NCI-H2227 (cell line): ENCODE results near the gene TXLNG.
A peak's percentile ranks its signal among the peaks of the same experiment; 100 is the strongest.
"Not testable (repeated sequence)": the region's sequence is repeated elsewhere in the genome, so short reads cannot be mapped to it uniquely, and the experiment has no call there.

ENCODE experiments used
- DNase-seq: peaks from one replicate; lab custom pipeline; 2025; ENCODE audit not compliant: unreplicated experiment; lab: John Stamatoyannopoulos, UW

The TXLNG gene

DNA sequence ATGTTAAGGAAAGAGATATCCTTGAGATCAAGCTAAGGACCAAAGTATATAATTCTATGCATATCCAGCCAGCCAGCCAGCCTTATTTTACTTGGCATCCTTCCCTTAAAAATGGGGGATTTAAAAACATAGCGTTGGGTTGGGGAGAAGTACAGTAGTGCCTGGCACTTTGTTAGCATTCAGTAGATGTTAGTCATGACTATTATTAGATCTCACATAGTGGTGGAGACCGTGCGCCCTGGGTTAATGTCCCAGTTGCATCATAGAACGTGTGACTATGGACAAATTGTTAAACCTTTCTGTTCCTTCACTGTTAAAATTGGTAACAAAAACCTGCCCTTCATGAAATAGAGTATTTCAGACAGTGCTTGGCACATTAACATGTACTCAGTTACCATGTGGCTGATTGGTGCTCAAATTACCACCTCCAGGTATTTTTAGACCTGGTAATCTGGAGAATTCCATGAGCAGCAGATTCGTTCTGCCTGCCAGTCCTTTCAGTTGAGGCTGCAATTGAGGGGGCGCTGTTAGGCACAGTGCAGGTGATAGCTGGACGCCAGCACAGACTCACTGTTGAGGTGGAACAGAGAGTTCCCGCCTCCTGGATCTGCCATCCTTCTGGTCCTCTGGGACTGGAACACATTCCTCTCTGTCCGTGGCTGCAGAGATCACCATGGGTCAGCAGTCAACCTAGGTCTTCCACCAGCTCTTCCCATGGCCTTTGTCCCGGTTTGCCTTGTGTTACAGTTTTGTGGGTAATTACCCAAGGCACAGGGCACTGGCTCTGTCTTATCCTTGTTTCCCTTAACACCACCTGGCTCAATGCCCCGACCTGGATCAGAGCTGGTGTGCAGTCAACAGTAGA, 52.2 kb downstream of the TXLNG start:
- DNase-seq: no peak

DNA sequence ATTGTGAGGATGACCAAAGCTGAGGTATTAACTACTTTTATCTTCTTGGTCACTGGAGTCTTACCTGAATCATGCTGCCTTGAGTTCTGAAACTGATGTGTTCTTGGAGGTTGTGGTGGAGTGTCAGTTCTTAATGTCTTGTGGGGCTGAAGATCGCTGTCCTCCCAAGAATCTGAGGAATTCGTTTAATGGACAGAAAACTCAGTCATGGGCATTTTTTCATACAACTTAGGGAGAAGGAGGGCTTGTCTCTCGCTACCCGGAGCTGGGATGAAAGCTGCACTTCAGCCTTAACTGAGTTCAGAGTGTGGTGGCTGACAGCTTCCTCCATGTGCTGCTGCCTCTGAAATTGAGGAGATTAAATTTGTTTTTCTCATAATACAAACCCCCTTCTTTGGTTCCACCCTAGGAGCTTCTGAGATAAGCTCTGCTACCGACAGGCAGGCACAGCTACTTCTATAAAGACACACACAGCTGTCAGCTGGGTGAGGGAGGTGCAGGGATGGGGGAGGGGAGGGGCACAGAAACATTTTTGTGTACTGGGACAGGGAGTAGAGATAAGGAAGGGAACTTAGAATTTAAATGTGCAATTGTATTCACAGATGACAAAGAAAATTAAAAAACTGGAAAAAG, 53.1 kb downstream of the TXLNG start:
- DNase-seq: no peak

DNA sequence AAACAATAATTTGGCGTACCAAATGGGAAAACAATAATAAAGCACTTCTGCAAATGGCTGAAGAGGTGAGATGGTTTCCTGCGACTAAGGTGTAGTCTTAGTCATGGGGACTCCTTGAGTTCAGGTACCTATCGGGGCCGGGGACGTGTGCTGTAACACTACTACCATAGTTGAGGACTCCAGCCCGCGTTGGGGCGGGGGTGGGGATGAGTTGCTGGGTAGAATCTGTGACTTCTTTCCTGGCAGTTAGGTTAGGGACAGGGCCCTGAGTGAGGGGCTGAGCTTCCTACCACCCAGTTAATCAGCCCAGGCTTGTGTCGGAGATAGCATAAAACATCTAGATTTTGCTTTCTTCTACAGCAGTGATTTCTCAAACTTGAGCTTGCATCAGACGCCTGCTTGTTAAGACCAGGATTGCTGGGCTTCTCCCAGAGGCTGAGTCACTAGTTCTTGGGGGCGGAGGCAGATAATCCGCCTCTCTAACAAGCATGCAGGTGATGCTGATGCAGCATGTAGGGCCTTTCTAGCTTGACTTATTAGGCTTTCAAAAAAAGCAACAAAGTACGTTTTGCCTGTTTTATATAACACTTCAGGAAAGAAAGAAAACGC, 53.7 kb downstream of the TXLNG start:
- DNase-seq: no peak

DNA sequence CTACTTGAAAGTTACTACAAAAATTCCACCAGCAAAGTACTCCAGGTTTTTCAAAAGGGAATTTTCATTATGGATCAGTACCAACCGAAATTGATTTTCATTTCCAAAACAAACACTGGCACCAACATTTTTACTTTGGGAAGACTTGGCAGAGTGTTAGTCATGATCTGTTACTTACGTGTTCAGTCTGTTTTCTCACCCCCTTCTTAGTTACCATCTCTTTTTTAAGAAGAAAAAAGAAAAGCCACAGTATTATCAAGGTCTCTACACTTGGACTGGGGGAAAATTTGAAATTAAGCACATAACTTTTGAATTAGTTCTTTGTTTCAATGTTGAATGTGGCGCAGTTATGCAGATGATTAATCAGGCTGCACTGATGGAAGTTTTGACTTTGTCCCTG, 56.4 kb downstream of the TXLNG start:
- DNase-seq: no peak

DNA sequence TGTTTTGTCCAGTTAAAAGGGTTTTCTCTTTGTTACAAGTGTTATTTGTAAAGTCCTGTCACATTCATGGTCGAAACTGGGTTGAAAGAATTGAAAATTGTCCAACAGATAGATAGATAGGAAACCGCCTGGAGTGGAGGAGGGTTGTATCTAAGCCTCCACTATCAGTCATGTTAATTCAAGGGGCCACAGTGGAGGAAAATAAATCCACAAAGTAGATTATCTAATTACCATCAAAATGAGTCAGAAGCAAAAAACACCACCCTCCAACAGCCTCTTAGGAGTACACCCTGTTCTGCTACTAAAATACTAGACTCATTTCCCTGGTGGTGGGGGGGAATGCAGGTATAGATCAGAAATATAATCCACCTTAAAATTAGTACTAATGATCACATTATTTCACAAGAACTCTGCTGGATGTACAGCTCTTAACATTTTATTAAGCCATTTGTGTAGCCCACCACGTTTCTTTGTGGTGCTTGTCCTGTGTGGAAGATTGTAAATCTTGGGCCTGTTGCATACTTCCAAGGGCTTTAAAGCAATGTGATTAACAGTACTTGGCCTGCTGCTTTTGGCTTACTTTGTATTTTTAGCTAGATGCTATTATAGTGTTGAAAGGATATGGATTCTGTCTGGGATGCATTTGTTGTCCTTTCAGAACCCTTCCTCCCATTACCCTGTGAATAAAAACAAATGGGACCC, 57.1 kb downstream of the TXLNG start:
- DNase-seq: no peak

DNA sequence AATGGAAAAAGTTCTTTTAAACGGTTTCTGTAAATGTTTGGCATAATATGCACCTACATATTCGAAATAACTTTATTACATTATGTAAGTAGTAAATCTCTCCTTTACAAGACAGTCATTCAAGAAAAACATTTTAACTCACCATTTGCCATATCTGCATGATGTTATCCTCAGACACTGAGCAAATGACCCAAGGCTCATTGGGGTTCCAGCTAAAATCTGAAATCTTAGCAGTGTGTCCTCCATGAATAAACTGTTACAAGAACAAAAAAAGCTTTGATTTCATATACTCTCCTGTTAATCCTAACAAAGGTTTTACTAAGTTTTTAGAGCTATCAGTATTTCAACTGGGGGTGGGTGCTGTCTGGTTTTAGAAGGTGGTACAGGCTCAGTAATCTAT, 59.4 kb downstream of the TXLNG start:
- DNase-seq: no peak

DNA sequence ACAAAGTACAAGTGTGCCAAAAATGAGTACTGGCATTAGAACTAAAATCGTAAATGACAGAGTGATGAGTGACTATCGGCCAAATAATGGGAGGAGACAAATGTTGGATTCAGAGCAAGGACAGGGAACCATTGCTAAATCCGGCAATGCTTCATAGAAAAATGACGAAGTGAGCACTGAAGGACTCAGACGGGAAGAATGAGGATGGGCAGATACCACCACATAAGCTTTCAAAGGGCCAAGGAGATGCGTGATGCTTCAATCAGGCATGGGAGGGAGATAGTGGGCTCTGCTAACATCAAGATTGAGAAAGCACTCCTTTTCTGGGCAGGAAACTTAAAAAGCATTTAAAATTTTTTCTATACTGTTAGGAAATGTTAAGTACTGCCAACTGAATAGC, 62.3 kb downstream of the TXLNG start:
- DNase-seq: no peak

DNA sequence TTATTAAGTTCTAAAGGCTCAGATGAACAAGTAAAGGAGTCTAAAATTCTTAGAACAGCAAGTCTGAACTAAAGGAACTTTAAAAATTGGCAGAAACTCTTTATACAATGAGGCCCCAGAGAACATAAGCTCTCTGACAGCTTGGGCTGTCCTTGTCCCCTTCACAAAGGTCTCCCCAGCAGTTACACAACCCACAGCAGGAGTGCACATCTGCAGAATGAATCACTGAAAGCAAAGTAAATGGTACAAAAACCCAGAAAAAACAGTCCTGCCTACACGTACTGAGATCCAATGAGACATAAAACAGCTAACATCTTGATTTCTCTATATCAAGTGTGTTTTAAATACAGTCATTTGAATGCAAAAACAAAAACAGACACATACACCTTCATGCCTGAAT, 65.2 kb downstream of the TXLNG start:
- DNase-seq: no peak

DNA sequence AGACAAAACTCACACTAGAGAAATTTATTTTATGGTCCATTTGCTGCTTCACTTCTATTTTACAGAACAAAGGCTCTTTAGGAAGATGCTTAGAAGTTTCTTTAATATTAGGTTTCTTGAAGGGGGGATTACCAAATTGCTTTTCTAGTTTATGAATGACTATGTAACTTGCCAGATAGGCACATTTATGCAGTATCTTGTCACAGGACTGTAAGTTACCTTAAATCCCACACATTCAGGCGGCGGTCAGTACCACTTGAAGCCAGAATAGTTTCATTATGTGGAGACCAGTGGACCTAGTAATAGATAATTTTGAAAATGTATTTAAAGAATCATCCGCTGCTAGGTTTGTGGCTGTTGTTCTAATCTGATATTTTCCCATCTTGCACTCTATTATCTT, 65.6 kb downstream of the TXLNG start:
- no peak for DNase-seq

DNA sequence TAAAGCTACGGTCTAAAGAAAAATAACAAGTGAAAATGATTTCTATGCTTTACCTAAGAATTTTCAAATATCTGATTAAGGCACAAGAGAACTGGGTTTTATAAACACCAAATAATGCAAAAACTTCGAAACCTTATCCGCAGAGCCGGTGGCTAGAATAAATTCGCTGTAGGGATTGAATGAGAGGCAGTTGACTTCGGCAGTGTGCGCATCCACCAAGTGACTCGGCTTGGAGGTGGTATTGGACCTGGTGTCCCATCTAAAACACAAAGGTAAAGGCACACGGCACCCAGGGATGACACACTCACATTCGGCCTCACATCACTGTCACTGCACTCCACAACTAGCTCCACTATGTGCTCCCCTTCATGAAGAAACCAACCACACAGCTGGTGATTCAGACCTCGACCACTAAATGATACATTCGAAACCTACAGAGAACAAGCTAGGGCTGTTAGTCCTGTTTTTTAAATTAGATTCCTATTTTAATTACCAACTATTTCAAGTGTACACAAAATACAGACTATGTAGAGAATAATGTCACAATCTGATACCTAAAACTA, 66.4 kb downstream of the TXLNG start:
- no peak for DNase-seq

DNA sequence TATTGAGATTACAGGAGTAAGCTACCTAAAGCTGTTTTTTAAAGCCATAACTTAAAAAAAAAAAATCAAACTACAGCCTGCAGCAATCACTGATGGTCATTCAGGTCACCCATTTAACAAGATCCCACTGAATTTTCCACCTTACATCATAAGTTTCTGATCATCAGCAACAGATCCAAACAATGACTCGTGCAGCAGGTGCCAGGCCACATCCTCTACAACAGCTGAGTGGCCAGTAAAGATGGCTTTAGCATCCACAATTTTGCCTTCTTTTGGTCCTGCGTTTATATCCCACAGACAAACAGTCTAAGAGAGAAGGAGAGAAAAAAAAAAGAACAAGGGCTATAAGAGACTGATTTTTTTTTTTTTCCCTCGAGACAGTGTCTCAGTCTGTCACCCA, 67.3 kb downstream of the TXLNG start:
- no peak for DNase-seq

DNA sequence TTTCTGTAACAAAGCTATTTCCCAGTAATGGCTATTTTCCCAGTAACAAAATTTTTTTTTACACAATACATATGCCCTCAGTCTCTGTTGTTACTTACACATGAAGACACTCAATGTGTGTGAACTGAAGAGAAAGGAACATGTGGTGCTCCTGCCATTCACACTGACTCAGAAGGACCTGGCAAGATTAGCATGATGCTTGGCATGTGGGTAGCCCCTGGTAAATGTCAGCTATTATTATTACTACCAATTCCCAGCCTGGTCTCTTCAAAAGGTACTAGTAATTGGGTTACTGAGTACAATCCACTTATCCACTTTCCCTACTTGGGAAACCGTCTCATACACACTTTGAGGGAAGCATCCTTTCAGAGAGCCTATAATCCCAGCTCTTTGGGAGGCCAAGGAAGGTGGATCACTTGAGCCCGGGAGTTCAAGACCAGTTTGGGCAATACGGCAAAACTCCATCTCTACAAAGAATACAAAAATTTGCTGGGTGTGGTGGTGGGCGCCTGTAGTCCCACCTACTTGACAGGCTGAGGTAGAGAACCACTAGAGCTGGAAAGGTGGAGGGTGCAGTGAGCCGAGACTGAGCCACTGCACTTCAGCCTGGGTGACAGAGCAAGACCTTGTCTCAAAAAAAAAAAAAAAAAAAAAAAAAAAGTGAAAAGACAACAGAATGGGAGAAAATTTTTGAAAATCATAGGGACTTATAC, 69.3 kb downstream of the TXLNG start:
- DNase-seq: no peak

DNA sequence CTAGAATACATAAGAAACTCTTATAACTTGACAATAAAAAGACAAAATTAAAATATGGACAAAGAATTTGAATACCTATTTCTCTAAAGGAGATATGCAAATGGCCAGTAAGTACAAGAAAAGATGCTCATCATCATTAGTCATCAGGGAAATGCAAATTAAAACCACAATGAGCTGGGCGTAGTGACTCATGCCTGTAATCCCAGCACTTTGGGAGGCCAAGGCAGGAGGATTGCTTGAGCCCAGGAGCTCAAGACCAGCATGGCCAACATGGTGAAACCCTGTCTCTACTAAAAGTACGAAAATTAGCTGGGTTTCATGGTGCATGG, 69.8 kb downstream of the TXLNG start:
- not testable (repeated sequence) for DNase-seq

DNA sequence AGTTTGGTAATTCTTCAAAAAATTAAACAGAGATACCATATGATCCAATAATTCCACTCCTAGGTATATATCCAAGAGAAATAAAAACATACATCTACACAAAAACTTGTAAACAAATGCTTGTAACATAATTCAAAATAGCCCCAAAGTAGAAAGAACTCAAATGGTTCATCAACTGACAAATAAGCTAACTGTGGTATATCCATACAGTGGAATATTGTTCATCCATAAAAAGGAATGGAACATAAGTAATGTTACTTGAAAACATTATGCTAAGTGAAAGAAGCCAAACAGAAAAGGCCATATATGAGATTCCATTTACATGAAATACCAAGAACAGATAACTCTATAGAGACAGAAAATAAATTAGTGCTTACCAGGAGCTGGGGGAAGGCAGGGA, 70.5 kb downstream of the TXLNG start:
- DNase-seq: no peak

DNA sequence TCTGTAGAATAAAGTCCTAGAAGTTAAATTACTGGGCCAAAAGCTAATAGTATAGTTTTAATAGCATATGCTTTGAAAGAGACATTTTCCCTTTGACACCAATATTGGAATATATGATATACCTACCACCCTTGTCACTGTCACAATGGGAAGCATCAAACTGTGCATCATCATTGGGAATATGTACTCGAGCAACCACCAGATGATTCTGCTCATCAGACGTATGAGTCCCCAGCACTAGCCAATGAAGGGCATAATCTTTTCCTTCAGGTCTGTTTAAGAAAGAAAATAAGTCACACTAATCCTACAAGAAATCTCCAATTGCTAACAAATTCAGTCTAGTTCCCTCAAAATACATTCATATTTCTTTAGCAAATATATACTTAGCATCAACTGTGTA, 76.6 kb downstream of the TXLNG start:
- DNase-seq: no peak

DNA sequence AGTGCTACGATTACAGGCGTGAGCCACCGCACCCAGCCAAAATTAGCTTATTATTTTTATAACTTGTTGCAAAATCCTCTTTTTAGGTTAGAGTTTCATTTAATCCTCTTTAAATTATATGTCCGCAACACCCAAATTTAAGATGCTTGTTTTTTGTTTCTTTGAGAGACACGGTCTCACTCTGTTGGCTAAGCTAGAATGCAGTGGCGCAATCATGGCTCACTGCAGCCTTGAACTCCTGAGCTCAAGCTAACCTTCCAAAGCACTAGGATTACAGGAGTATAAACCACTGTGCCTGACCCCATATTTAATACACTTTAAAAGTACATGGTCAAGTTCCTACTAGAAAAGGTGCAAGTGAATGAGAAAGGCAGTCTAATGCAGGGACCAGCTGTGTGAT, 81.7 kb downstream of the TXLNG start:
- DNase-seq: no peak

DNA sequence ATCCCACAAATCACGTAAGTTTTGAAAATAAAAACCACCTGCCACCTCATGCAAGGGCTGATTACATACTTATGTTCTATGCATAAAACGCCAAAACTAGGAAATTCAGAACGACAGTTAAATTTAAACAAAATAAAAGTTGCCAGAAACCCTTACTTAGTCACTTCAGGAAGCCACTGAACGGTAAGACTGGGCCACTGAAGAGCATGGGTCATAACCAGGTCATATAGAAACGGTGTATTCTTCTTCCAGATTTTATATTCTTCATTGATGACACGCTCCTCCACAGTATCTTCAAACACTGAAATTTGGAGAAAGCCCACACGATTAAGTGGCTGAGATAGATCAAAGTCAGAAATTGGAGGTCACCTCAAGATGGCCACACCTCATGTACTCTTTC, 82.7 kb downstream of the TXLNG start:
- no peak for DNase-seq

DNA sequence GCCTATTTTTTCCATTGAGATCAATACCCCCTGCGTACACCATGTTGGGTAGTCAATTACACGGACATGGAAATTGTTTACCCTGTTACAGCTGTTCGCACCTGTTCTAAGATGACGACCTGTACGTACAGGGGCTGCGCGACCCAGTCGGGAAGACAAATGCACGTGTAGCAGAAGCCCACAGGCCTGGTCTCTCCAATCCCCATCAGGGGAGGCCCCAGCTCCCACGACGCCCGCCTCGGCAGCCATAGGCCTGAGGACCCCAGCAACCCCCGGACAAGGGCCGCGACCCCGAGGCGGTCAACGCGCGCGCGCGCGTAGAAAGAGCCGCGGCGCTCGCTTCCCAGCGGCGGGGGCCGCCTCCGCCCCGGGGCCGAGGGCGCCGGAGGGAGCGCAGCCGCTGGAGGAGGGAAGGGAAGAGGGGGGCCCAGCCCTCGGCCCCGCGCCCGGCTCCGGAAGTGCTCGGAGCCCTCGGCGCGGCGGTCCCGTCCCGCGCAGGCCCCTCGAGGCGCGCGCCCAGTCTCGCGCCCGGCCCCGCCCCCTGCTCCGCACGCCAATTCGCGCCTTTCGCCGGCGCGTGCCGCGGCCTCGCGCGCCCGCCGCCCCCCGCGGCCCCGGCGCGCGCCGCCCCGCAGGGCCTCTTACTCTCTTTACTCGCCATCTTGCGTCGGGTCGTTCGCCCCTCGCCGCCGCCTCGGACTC, 83.3 kb downstream of the TXLNG start:
- peak; percentile 84 for DNase-seq

DNA sequence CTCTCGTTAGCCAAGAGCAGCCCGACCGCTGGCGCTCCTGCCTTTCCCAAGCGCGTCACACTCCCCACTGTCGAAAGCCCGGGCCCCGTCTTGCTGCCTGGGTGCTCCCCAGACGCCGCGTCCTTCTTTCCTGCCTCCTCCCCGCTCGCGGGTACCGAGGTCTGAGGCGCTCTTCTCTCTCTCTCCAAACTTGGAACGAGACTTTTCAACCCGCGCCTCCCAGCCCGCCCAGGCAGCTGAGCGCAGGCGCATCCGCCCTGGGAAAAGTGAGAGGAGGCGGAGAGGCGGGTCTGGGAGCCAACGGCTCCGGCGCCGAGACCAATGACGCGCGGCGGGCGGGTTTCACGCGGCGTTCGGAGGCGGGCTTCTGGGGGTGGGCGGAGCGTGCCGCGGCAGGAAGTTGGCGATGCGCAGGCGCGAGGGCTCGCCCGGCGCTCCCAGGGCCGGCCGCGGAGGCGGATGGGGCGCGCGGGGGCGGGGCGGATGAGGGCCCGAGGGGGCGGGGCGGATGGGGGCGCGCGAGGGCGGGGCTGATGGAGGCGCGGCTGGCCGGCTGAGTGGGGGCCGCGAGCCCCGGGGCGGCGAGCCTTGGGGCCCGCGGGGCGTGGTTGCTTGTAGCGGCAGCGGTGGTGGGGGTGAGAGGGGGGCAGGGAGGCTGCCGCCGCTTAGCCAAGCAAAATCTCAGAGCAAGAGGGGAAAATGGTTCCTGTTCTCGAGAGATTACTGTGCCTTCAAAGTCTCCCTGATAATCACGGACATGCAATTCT, 84.0 kb downstream of the TXLNG start, which contains the start of gene RBBP7:
TSS of gene RBBP7 (minus strand) at position 268 of the 767 bp plus-strand sequence. CDS start 309 bp downstream, outside the sequence.
- DNase-seq: peak; percentile 99
